Loucy (cell line): ENCODE measurements around the gene TMED4.

Experiments used
- CTCF ChIP-seq: fragments of 200-600 bp; sonication (generic); conservative IDR thresholded peaks from 2 replicates; pipeline ENCODE4 v1.5.1; 2014; ENCODE audit warnings: mild to moderate bottlenecking, antibody characterized with exemption, low read length
- EZH2phosphoT487 ChIP-seq: fragments of 200-600 bp; IDR thresholded peaks from 2 replicates; pipeline ENCODE4 v1.6.1; 2018; ENCODE audit warnings: antibody characterized with exemption, mild to moderate bottlenecking, moderate library complexity, borderline replicate concordance

- TF ChIP-seq CTCF: no peak
- TF ChIP-seq EZH2phosphoT487: no peak
These were observed 48.9 kb upstream of the TMED4 start for GRCh38 chr7:44630792-44631457.
